Spleen (tissue), 13 donors: ENCODE measurements around the gene G2E3. TPM values are rescaled to one million over a fixed set of nuclear protein-coding genes. Genes with fewer than 3 reads are reported as not detected.

ENCODE experiments used
- DNase-seq: peaks from one replicate; pipeline ENCODE4 v3.0.0-alpha.2; 2020
- H3K27ac ChIP-seq, 8 donors: fragments of 200-600 bp; sonication (generic) in 7 of 8; 1 replicate in 4 of 8; 2 replicates in 4 of 8; pipeline versions ENCODE4 v1.5.0 to v1.8.0; 2016 to 2021; ENCODE audit warnings: inconsistent platforms in 4 of 8, mild to moderate bottlenecking in 4 of 8, moderate library complexity in 1 of 8
- H3K27me3 ChIP-seq, 7 donors: fragments of 200-600 bp; sonication (generic) in 6 of 7; replicated peaks in 1 of 7; 1 replicate in 4 of 7; 2 replicates in 3 of 7; pipeline versions ENCODE4 v1.5.0 to v1.8.0; 2016 to 2021; ENCODE audit warnings: inconsistent platforms in 3 of 7, mild to moderate bottlenecking in 1 of 7
- H3K36me3 ChIP-seq, 6 donors: fragments of 200-600 bp; sonication (generic) in 5 of 6; 1 replicate in 4 of 6; 2 replicates in 2 of 6; pipeline versions ENCODE4 v1.5.0 to v1.8.0; 2016 to 2021; ENCODE audit warnings: inconsistent platforms in 2 of 6
- H3K4me1 ChIP-seq, 6 donors: fragments of 200-600 bp; sonication (generic) in 5 of 6; 1 replicate in 3 of 6; 2 replicates in 3 of 6; pipeline versions ENCODE4 v1.5.0 to v1.8.0; 2016 to 2021; ENCODE audit warnings: inconsistent platforms in 3 of 6
- H3K4me3 ChIP-seq, 8 donors: fragments of 200-600 bp; sonication (generic) in 7 of 8; 1 replicate in 4 of 8; 2 replicates in 4 of 8; pipeline versions ENCODE4 v1.5.0 to v1.8.0; 2016 to 2021; ENCODE audit warnings: inconsistent platforms in 4 of 8, mild to moderate bottlenecking in 4 of 8, moderate library complexity in 2 of 8
- H3K9me3 ChIP-seq, 8 donors: fragments of 200-600 bp; sonication (generic) in 7 of 8; 1 replicate in 4 of 8; 2 replicates in 4 of 8; pipeline versions ENCODE4 v1.5.0 to v1.8.0; 2016 to 2021; ENCODE audit warnings: inconsistent platforms in 4 of 8
- CTCF ChIP-seq, 11 experiments: fragments of 200-600 bp in 7 of 11; fragments of 450-650 bp in 4 of 11; sonication (generic) in 4 of 11; IDR thresholded peaks in 8 of 11; conservative IDR thresholded peaks in 3 of 11; 1 replicate in 7 of 11; 2 replicates in 4 of 11; pipeline versions ENCODE4 v1.4.0 to v1.8.0; 2016 to 2021; ENCODE audit warnings: antibody characterized with exemption in 11 of 11, inconsistent platforms in 4 of 11, mild to moderate bottlenecking in 1 of 11
- POLR2A ChIP-seq, 3 donors: fragments of 450-650 bp; IDR thresholded peaks; one replicate each; pipeline ENCODE4 v1.5.1; 2017; ENCODE audit warnings: antibody characterized with exemption in 3 of 3, mild to moderate bottlenecking in 1 of 3
- POLR2AphosphoS5 ChIP-seq, 3 donors: sonication (generic); formaldehyde crosslinking; IDR thresholded peaks; one replicate each; pipeline ENCODE4 v1.5.1; 2017; ENCODE audit warnings: antibody characterized with exemption in 3 of 3
- WGBS, 5 donors: extraction: QIAGEN DNeasy Blood & Tissue Kit in 3 of 5; methylation state at CpG; one replicate each; pipeline versions ENCODE4 v1.1.5 to v1.1.7; 2013 to 2018; 5-methylcytosine and 5-hydroxymethylcytosine counted together
- intact Hi-C: fragments of 100-400 bp; cut with DNase I; formaldehyde crosslinking; loops from one replicate; pipeline ENCODE4 v1.15.0; 2023; ENCODE audit warnings: low total_unique reads
- long read RNA-seq, 2 donors: transcript quantifications; one replicate each; lab custom pipeline, GENCODE V29; 2026
- polyA plus RNA-seq, 3 donors: library from polyadenylated mRNA; stranded (reverse); fragments of 200-250 nt; gene quantifications; one replicate each; pipeline ENCODE4 v1.2.1, GENCODE V29; 2013
- total RNA-seq, 7 donors: library from RNA; depleted of rRNA in 3 of 7; stranded (reverse); fragments of >200 nt in 3 of 7; fragmentation: NEBNext Ultra II Directional in 4 of 7; extraction: Animal tissue kit (Norgen Biotek cat#: 25700) in 4 of 7; gene quantifications; one replicate each; pipeline versions ENCODE4 v1.1.0 to v1.2.1, GENCODE V29; 2016 to 2021
- donor health status: healthy with polysubstance abuse.
- donor health status: DM: no; HTN: no; CAD: no; lungs with moderate emphysema.
- donor health status: DM: no; HTN: no; CAD: no.
- donor health status: Bipolar disorder and iron deficiency.
- donor health status: healthy.
- donor health status: DM: no; HTN: no; CAD: no.
- donor health status: DM: yes; HTN: yes; CAD: no.

G2E3 gene
- total RNA-seq (10 to 100 TPM; 11.3 to 25.4 (median 21.3) TPM), polyA plus RNA-seq (1 to 10 TPM; 4.6 to 6.0 (median 4.6) TPM)
- long read RNA-seq, donor 1, full-length matches to known transcripts = 1 of 6 reads
- long read RNA-seq, donor 1, partial matches to known transcripts = 5 of 6 reads
- long read RNA-seq, donor 1, other reads (novel, unspliced or antisense) = 0 of 6 reads
- long read RNA-seq, donor 2, full-length matches to known transcripts = 2 of 2 reads
- long read RNA-seq, donor 2, partial matches to known transcripts = 0 of 2 reads
- long read RNA-seq, donor 2, other reads (novel, unspliced or antisense) = 0 of 2 reads

GRCh38 chr14:30558675-30559555, at the start of gene G2E3:
G2E3 (plus strand) TSS chr14:30559158; CDS start chr14:30581080, 21,922 bp downstream.
- peaks cover 0 to 9% (median 0%) of the 10 kb centered on the region in 6 donors for H3K36me3 ChIP-seq
- intact Hi-C loops = no loop called here

GRCh38 chr14:30517737-30518136, 41.2 kb upstream of the G2E3 start:
- TF ChIP-seq CTCF (IDR thresholded peaks at IDR 0.05 in 8 of 11, conservative IDR thresholded peaks at IDR 0.05 in 3 of 11) (no peak), POLR2A (IDR thresholded peaks at IDR 0.05) (no peak), POLR2AphosphoS5 (IDR thresholded peaks at IDR 0.05) (no peak)
- Histone ChIP-seq H3K9me3 (no peaks in the 10 kb centered on the region), H3K4me3 (no peak overlapping the region), H3K4me1 (peaks cover 0 to 12% (median 2%) of the 10 kb centered on the region in 6 donors), H3K36me3 (no peaks in the 10 kb centered on the region), H3K27ac (no peak overlapping the region), H3K27me3 (no peaks in the 10 kb centered on the region)
- DNase-seq = no peak
- WGBS, 5 donors = 82 to 94% (median 87%) methylated on average over 2 of the region's 2 CpGs
- intact Hi-C loops = no loop called here

More at GRCh38 chr14:30558675-30559555, at the start of gene G2E3:
- no peaks in the 10 kb centered on the region for H3K9me3 ChIP-seq
- H3K27ac ChIP-seq = peak within 1 kb of the TSS; percentile 72 to 92 (median 86)
- peak within 1 kb of the TSS; percentile 65 to 96 (median 92) for H3K4me3 ChIP-seq
- 0 to 1% (median 1%) methylated on average over 60 to 62 of the region's 62 CpGs for WGBS, 5 donors
- TF ChIP-seq CTCF (IDR thresholded peaks at IDR 0.05 in 8 of 11, conservative IDR thresholded peaks at IDR 0.05 in 3 of 11) (peak in 2 of 11 experiments; percentile 20 to 24), POLR2AphosphoS5 (IDR thresholded peaks at IDR 0.05) (peak; percentile 88 to 94 (median 90)), POLR2A (IDR thresholded peaks at IDR 0.05) (peak in 1 of 3 donors; percentile 27)
- H3K27me3 ChIP-seq = no peaks in the 10 kb centered on the region
- DNase-seq = peak; percentile 97
- peaks cover 13 to 43% (median 29%) of the 10 kb centered on the region in 6 donors for H3K4me1 ChIP-seq

GRCh38 chr14:30518867-30519560, 39.9 kb upstream of the G2E3 start:
- Histone ChIP-seq H3K36me3 (no peaks in the 10 kb centered on the region), H3K27ac (no peak overlapping the region), H3K9me3 (no peaks in the 10 kb centered on the region), H3K4me3 (no peak overlapping the region), H3K4me1 (peaks cover 0 to 12% (median 2%) of the 10 kb centered on the region in 6 donors), H3K27me3 (no peaks in the 10 kb centered on the region)
- TF ChIP-seq POLR2AphosphoS5 (IDR thresholded peaks at IDR 0.05) = no peak
- TF ChIP-seq POLR2A (IDR thresholded peaks at IDR 0.05) = no peak
- TF ChIP-seq CTCF (IDR thresholded peaks at IDR 0.05 in 8 of 11, conservative IDR thresholded peaks at IDR 0.05 in 3 of 11) = no peak
- WGBS, 5 donors = 83 to 94% (median 91%) methylated on average over 4 of the region's 4 CpGs
- intact Hi-C loops = no loop called here
- DNase-seq = no peak
